Naive thymus-derived CD8-positive, alpha-beta T cell (primary cell): ENCODE results near the gene LITAF. TPM values are rescaled to one million over a fixed set of nuclear protein-coding genes. Genes with fewer than 3 reads are reported as not detected.
"Not testable (repeated sequence)": the region's sequence is repeated elsewhere in the genome, so short reads cannot be mapped to it uniquely, and the experiment has no call there.

Source experiments
- ATAC-seq, 2 donors: fragments of 150-1000 bp; cut with Tn5 transposase in 1 of 2; sonication (Bioruptor Pico), chemical (Tn5 transposase) in 1 of 2; 1 replicate in 1 of 2; 2 replicates in 1 of 2; pipeline ENCODE4 v1.10.0; 2021; ENCODE audit warnings: mild to moderate bottlenecking in 2 of 2, moderate library complexity in 2 of 2
- POLR2A ChIA-PET: fragments of 350-600 bp; sonication (Branson Sonifier 250); formaldehyde crosslinking; loops from one replicate; lab custom pipeline; 2021; ENCODE audit warnings: antibody characterized with exemption; lab: Charles Lee
- DNase-seq, 10 donors: peaks; one replicate each; pipeline versions ENCODE4 v3.0.0 to v3.0.0-alpha.2; 2020 to 2022
- H3K27ac Mint-ChIP-seq, 10 donors: one replicate each; pipeline ENCODE4 v1.8.0; 2020 to 2022; ENCODE audit warnings: mild to moderate bottlenecking in 10 of 10, mixed read lengths in 10 of 10, moderate library complexity in 4 of 10, inconsistent platforms in 1 of 10
- H3K27me3 Mint-ChIP-seq, 5 donors: one replicate each; pipeline ENCODE4 v1.8.0; 2021 to 2022; ENCODE audit warnings: mixed read lengths in 5 of 5
- H3K36me3 Mint-ChIP-seq, 3 donors: one replicate each; pipeline ENCODE4 v1.8.0; 2020 to 2022; ENCODE audit warnings: mixed read lengths in 3 of 3, mild to moderate bottlenecking in 2 of 3, inconsistent platforms in 1 of 3
- H3K4me1 Mint-ChIP-seq, 4 donors: one replicate each; pipeline ENCODE4 v1.8.0; 2021 to 2022; ENCODE audit warnings: mixed read lengths in 4 of 4
- H3K4me3 Mint-ChIP-seq, 10 donors: one replicate each; pipeline ENCODE4 v1.8.0; 2020 to 2022; ENCODE audit warnings: mild to moderate bottlenecking in 10 of 10, mixed read lengths in 10 of 10, moderate library complexity in 6 of 10, inconsistent platforms in 1 of 10
- H3K9me3 Mint-ChIP-seq, 9 donors: one replicate each; pipeline ENCODE4 v1.8.0; 2020 to 2022; ENCODE audit warnings: mixed read lengths in 9 of 9, mild to moderate bottlenecking in 3 of 9, inconsistent platforms in 1 of 9, moderate library complexity in 1 of 9
- polyA plus RNA-seq, 3 donors: library from polyadenylated mRNA; unstranded; fragments of 300-500 nt; fragmentation: Illumina TruSeq; gene quantifications; one replicate each; pipeline ENCODE4 v1.2.3, GENCODE V29; 2021
- total RNA-seq, 8 experiments: library from RNA in 2 of 8; stranded (reverse) in 2 of 8; gene quantifications; one replicate each; pipeline ENCODE4 v1.2.3 and lab custom pipeline; 2021 to 2026

The LITAF gene
- total and polyA plus RNA-seq, 5 experiments from 2014 or later, result 169 to 770 (median 553) TPM

GRCh38 chr16:11609474-11610120, 22.9 kb upstream of the LITAF start:
- Mint-ChIP-seq H3K27me3 (no peaks in the 10 kb centered on the region), H3K4me3 (peak overlapping the region in 1 of 10 donors; percentile 38), H3K27ac (peak overlapping the region in 6 of 10 donors; percentile 32 to 75 (median 52)), H3K9me3 (no peaks in the 10 kb centered on the region), H3K4me1 (peaks cover 16 to 66% (median 52%) of the 10 kb centered on the region in 4 donors), H3K36me3 (no peaks in the 10 kb centered on the region)
- ATAC-seq (no peak), DNase-seq (no peak)
- POLR2A ChIA-PET, result interaction anchor here (0.9 to 3.5 kb wide), 6 partner anchors 10 to 22 kb away, joined by 3 to 16 read pairs (median 4); no protein-coding TSS in a partner anchor

GRCh38 chr16:11605891-11606290, 19.2 kb upstream of the LITAF start:
- POLR2A ChIA-PET, result no interaction called here
- H3K9me3 Mint-ChIP-seq, result no peaks in the 10 kb centered on the region
- ATAC-seq (no peak), DNase-seq (no peak)
- H3K4me1 Mint-ChIP-seq, result peaks cover 12 to 43% (median 28%) of the 10 kb centered on the region in 4 donors
- no peaks in the 10 kb centered on the region for H3K27me3 Mint-ChIP-seq
- peak overlapping the region in 1 of 10 donors; percentile 24 for H3K4me3 Mint-ChIP-seq
- H3K36me3 Mint-ChIP-seq, result no peaks in the 10 kb centered on the region
- H3K27ac Mint-ChIP-seq, result no peak overlapping the region

- H3K4me1 Mint-ChIP-seq, result peaks cover 12 to 39% (median 24%) of the 10 kb centered on the region in 4 donors
- no peaks in the 10 kb centered on the region for H3K9me3 Mint-ChIP-seq
- H3K36me3 Mint-ChIP-seq, result no peaks in the 10 kb centered on the region
- H3K27me3 Mint-ChIP-seq, result no peaks in the 10 kb centered on the region
- ATAC-seq (no peak), DNase-seq (no peak)
- peak overlapping the region in 1 of 10 donors; percentile 24 for H3K4me3 Mint-ChIP-seq
- POLR2A ChIA-PET, result no interaction called here
- H3K27ac Mint-ChIP-seq, result peak overlapping the region in 3 of 10 donors; percentile 35 to 79 (median 41)
Measured at GRCh38 chr16:11605564-11605886, 18.8 kb upstream of the LITAF start.

DNA sequence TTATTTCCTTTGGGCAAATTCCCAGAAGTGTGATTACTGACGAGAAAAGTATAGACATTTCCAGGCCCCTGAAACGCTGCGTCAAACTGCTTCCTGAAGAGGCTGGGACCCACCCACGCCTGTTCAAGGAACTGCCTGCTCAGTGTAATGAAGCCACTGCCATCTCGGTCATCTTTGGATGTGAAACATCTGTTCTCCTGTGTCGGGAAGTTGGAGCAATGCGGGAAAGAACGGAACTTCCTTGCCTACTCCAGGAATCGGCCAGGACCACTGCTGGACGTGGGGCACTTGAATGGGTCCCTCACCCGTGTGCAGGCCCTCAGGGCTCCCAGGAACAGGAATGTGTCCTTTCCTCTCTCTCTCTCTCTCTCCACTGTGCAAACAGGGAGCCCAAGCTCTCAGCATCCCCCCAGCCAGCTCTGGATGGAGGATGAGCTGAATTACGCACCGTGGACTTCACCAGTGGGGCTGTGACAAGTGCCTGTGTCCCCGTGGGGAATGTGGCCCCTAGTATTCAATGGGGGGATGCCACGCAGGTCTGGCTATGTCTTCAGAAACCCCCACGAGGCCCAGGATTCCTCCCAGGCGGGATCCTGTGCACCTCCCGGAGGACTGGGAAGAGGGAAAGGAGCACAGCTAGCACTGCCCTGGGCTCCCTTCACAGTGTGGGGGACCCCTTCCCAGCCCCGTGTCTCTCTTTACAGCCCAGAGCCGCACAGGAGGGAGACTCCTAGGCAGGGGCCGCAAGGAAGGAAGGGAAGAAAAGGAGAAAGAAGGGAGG, 18.3 kb upstream of the LITAF start:
- ATAC-seq, result no peak
- Mint-ChIP-seq H3K36me3 (no peaks in the 10 kb centered on the region), H3K4me1 (peaks cover 13 to 33% (median 19%) of the 10 kb centered on the region in 4 donors), H3K4me3 (no peak overlapping the region), H3K9me3 (no peaks in the 10 kb centered on the region), H3K27ac (peak overlapping the region in 3 of 10 donors; percentile 35 to 79 (median 41)), H3K27me3 (no peaks in the 10 kb centered on the region)
- POLR2A ChIA-PET, result no interaction called here
- no peak for DNase-seq

DNA sequence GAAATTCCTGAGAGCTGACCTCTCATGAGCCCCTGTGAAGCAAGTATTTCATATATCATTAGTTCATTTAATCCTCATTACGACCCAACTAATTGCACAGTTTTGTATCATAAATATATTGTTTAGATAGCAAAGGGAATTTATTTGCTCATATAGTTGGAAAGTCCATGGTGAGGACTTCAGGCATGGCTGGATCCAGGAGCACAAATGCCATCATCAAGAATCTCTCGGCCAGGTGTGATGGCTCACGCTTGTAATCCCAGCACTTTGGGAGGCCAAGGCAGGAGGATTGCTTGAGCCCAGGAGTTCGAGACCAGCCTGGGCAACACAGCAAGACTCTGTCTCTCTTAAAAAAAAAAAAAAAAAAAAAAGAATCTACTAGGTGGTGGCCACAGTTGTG, 17.6 kb upstream of the LITAF start:
- DNase-seq, H3K36me3 Mint-ChIP-seq, POLR2A ChIA-PET, H3K27me3 Mint-ChIP-seq, H3K27ac Mint-ChIP-seq, H3K4me3 Mint-ChIP-seq, H3K9me3 Mint-ChIP-seq, ATAC-seq: not testable (repeated sequence)
- H3K4me1 Mint-ChIP-seq, result peaks cover 10 to 29% (median 14%) of the 10 kb centered on the region in 4 donors

DNA sequence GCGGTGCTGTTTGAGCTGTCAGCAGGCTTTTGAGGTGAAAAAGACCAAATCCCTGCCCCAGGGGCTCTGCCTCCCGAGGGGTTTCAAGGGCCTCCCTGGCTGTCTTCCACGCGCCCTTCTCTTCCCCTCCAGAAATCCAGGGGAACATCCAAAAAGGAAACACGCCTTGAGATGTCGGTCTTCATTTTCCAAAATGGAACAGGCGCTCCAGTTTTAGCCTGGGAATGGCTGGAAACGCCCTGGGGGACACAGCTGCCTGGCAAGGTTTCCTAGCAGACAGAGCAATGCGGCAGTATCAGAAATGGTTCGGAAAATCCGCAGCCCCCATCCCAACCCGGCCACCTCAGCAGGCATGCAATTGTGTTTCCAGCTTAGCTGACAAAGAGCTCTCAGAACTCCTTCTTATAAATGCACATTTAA, 16.6 kb upstream of the LITAF start:
- Mint-ChIP-seq H3K9me3 (no peaks in the 10 kb centered on the region), H3K4me1 (peaks cover 6 to 28% (median 9%) of the 10 kb centered on the region in 4 donors), H3K27me3 (no peaks in the 10 kb centered on the region), H3K36me3 (no peaks in the 10 kb centered on the region), H3K4me3 (no peak overlapping the region), H3K27ac (no peak overlapping the region)
- ATAC-seq (no peak), DNase-seq (no peak)
- POLR2A ChIA-PET, result interaction anchor here (0.8 to 1.1 kb wide), 2 partner anchors 11 to 14 kb away, joined by 3 to 4 read pairs; no protein-coding TSS in a partner anchor

DNA sequence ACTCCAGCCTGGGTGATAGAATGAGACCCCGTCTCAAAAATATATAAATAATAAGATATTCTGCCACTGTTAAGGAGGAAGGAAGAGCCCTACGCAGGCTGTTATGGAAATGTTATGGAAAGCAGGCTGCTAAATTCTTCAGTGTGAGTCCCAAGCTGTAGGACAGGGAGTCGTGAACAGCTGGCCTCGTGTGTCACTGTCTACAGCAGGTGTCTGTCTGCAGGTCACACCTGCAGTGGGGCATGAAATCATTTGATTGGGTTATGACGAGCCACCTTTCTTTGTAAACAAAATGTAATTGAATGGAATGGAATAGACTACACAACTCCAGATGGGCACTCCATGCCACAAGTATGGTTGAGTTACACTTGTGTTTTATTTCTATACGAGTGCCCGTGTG, 15.6 kb upstream of the LITAF start:
- no peaks in the 10 kb centered on the region for H3K36me3 Mint-ChIP-seq
- H3K9me3 Mint-ChIP-seq, result no peaks in the 10 kb centered on the region
- H3K4me3 Mint-ChIP-seq, result no peak overlapping the region
- no peaks in the 10 kb centered on the region for H3K27me3 Mint-ChIP-seq
- POLR2A ChIA-PET, result interaction anchor here (0.7 to 0.8 kb wide), 2 partner anchors 10 to 12 kb away, joined by 3 read pairs; no protein-coding TSS in a partner anchor
- DNase-seq (no peak), ATAC-seq (no peak)
- peak overlapping the region in 1 of 10 donors; percentile 20 for H3K27ac Mint-ChIP-seq
- H3K4me1 Mint-ChIP-seq, result peaks cover 10 to 29% (median 13%) of the 10 kb centered on the region in 4 donors

- ATAC-seq, result no peak
- no peak for DNase-seq
- no peaks in the 10 kb centered on the region for H3K36me3 Mint-ChIP-seq
- no peak overlapping the region for H3K4me3 Mint-ChIP-seq
- POLR2A ChIA-PET, result interaction anchor here (0.6 to 5.4 kb wide), 2 partner anchors 12 to 20 kb away, joined by 7 to 22 read pairs; no protein-coding TSS in a partner anchor
- H3K9me3 Mint-ChIP-seq, result no peaks in the 10 kb centered on the region
- peaks cover 11 to 32% (median 17%) of the 10 kb centered on the region in 4 donors for H3K4me1 Mint-ChIP-seq
- no peaks in the 10 kb centered on the region for H3K27me3 Mint-ChIP-seq
- H3K27ac Mint-ChIP-seq, result peak overlapping the region in 1 of 10 donors; percentile 39
Measured at GRCh38 chr16:11601911-11602310, 15.2 kb upstream of the LITAF start.

DNA sequence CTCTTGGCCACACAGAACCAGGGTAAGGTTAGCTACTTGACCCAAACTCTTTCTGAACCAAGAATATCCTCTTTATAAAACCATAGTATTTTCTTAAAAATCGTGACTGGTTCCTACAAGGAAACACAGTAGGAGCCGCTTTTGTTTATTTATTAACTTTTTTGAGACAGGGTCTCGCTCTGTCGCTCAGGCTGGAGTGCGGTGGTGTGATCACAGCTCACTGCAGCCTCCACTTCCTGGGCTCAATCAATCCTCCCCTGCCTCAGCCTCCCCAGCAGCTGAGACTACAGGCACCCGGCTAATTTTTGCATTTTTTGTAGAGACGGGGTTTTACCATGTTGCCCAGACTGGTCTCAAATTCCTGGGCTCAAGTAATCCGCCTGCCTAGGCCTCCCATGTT, 14.7 kb upstream of the LITAF start:
- Mint-ChIP-seq H3K27me3 (no peaks in the 10 kb centered on the region), H3K4me1 (peaks cover 11 to 31% (median 19%) of the 10 kb centered on the region in 4 donors), H3K36me3 (no peaks in the 10 kb centered on the region), H3K4me3 (no peak overlapping the region), H3K27ac (no peak overlapping the region), H3K9me3 (no peaks in the 10 kb centered on the region)
- POLR2A ChIA-PET, result interaction anchor here (0.6 to 5.4 kb wide), 3 partner anchors 12 to 470 kb away, joined by 3 to 22 read pairs (median 7); no protein-coding TSS in a partner anchor
- no peak for ATAC-seq
- no peak for DNase-seq

DNA sequence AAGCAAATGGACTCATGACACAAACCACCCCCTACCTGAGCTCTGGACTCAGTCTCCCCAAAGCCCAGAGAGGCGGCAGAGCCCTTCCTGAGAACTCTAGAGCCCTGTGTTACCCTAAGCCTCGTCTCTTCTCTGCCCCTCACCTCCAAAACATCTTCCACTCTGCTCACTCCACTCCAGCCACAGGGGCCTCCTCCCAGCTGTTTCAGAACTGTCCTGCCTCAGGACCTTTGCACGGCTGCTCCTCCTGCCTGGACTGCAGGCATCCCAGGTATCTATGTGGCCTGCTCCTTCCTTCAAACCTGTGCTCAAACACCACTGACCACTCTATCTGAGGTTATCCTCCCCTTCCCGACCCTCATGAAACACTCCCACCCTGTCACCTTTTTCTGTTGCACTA, 12.9 kb upstream of the LITAF start:
- DNase-seq (no peak), ATAC-seq (no peak)
- peak overlapping the region in 6 of 10 donors; percentile 34 to 65 (median 58) for H3K27ac Mint-ChIP-seq
- POLR2A ChIA-PET, result interaction anchor here (1.3 to 5.4 kb wide), 3 partner anchors 10 to 23 kb away, joined by 3 to 22 read pairs (median 4); no protein-coding TSS in a partner anchor
- peaks cover 13 to 31% (median 25%) of the 10 kb centered on the region in 4 donors for H3K4me1 Mint-ChIP-seq
- H3K36me3 Mint-ChIP-seq, result no peaks in the 10 kb centered on the region
- H3K4me3 Mint-ChIP-seq, result no peak overlapping the region
- no peaks in the 10 kb centered on the region for H3K27me3 Mint-ChIP-seq
- H3K9me3 Mint-ChIP-seq, result no peaks in the 10 kb centered on the region

DNA sequence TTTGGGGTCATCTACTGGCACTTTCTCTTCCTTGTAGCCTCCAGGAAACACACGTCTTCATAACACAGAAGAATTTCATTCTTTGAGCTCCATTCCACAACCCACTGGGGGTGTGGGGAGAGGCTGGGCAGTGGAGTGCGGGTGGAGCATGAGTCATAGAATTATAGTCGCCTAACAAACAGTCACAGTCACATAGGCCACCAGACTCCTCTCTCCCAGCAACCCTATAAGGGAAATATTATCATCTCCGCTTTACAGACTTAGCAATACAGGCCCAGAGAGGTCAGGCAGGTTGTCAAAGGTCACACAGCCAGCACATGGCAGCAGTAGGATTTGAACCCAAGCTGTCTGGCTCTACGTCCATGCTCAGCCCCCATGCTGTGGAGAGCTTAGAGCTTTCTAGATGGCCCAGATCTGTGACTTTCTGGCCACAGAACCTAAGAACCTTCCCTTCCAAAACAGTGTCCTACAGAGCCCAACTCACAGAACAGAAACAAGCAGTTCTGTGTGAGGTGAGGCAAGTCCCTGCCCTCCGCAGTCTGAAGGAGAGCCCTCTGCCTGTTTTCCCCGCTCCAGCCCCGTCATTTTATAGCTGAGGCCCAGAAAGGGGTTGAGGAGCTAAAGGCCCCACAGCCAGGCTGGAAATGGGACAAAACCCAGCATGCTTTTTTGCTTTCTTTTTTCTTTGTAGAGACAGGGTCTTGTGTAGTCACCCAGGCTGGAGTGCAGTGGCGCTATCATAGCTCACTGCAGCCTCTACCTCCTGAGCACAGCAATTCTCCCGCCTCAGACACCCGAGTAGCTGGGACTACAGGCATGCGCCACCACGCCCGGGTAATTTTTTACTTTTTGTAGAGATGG, 10.7 kb upstream of the LITAF start:
- Mint-ChIP-seq H3K27ac (peak overlapping the region; percentile 63 to 92 (median 84)), H3K36me3 (no peaks in the 10 kb centered on the region), H3K4me3 (peak overlapping the region in 5 of 10 donors; percentile 10 to 52 (median 33)), H3K27me3 (no peaks in the 10 kb centered on the region), H3K9me3 (no peaks in the 10 kb centered on the region), H3K4me1 (peaks cover 13 to 31% (median 26%) of the 10 kb centered on the region in 4 donors)
- peak; percentile 73 to 81 for ATAC-seq
- peak in 1 of 10 donors; percentile 34 for DNase-seq
- POLR2A ChIA-PET, result interaction anchor here (0.7 to 5.4 kb wide), 11 partner anchors 10 to 63 kb away, joined by 3 to 22 read pairs (median 4); partner anchors contain the start of gene LITAF
